ENCODE measurements around the gene ASB4.

The ASB4 gene

DNA sequence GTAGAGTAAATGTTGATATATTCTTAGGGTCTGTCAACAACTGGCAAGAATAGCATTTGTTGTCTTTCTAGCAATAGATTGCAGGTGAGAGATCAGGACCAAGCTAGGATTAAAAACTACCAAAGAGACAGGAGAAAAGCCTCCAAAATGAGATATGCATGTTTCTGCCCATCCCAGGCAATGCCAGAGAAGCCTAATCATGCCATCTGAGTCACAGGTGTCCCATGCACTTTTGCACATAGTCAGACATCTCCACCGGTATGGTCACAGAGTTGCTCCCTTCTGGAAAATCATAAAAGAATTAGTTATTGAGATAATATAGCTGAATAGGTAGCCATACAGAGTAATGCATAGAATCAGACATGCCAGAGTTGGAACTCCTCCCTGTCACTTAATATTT, 59.9 kb downstream of the ASB4 start:
- Histone ChIP-seq H3K27ac (replicated peaks) (no peak overlapping the region), H3K27me3 (ENCODE audit: insufficient read depth, poor library complexity, severe bottlenecking) (peaks cover 3% of the 10 kb centered on the region), H3K4me3 (replicated peaks; ENCODE audit: insufficient read depth, low read length) (no peak overlapping the region)
- TF ChIP-seq GABPA (IDR thresholded peaks at IDR 0.05; ENCODE audit: low read depth) (no peak), CTCF (IDR thresholded peaks at IDR 0.05; ENCODE audit: insufficient read depth, low read length) (no peak), SPI1 (IDR thresholded peaks at IDR 0.05; ENCODE audit: borderline replicate concordance, low read depth) (no peak), POLR2AphosphoS5 (IDR thresholded peaks at IDR 0.05; ENCODE audit: low read depth) (no peak), REST (IDR thresholded peaks at IDR 0.05; ENCODE audit: insufficient replicate concordance, low read depth) (no peak)
- DNase-seq (ENCODE audit: low read depth in 1 of 2, low spot score in 1 of 2) = no peak

DNA sequence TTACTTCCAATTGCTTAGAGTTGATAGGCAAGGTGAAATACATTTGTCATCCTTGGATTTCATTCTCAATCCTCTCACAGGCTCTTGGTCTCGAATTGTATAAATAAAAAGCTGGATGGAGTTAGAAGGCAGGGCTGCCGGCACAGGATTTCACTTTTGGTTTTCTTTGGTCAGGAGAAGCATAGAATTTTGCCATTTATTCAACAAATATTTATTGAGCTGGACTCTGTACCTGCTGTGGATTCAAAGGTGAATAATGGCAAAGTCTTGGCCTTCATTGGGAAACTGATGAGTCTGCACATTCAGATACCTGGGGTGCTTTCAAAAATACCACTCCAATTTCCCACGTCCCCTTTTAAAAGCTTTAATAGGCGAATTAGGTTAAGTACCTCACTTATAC, 60.9 kb downstream of the ASB4 start:
- TF ChIP-seq SPI1 (IDR thresholded peaks at IDR 0.05; ENCODE audit: borderline replicate concordance, low read depth) (no peak), REST (IDR thresholded peaks at IDR 0.05; ENCODE audit: insufficient replicate concordance, low read depth) (no peak), POLR2AphosphoS5 (IDR thresholded peaks at IDR 0.05; ENCODE audit: low read depth) (no peak), GABPA (IDR thresholded peaks at IDR 0.05; ENCODE audit: low read depth) (no peak), CTCF (IDR thresholded peaks at IDR 0.05; ENCODE audit: insufficient read depth, low read length) (no peak)
- no peak overlapping the region for H3K27ac ChIP-seq (replicated peaks)
- DNase-seq (ENCODE audit: low read depth in 1 of 2, low spot score in 1 of 2) = no peak
- H3K27me3 ChIP-seq (ENCODE audit: insufficient read depth, poor library complexity, severe bottlenecking) = peaks cover under 1% of the 10 kb centered on the region
- no peak overlapping the region for H3K4me3 ChIP-seq (replicated peaks; ENCODE audit: insufficient read depth, low read length)

DNA sequence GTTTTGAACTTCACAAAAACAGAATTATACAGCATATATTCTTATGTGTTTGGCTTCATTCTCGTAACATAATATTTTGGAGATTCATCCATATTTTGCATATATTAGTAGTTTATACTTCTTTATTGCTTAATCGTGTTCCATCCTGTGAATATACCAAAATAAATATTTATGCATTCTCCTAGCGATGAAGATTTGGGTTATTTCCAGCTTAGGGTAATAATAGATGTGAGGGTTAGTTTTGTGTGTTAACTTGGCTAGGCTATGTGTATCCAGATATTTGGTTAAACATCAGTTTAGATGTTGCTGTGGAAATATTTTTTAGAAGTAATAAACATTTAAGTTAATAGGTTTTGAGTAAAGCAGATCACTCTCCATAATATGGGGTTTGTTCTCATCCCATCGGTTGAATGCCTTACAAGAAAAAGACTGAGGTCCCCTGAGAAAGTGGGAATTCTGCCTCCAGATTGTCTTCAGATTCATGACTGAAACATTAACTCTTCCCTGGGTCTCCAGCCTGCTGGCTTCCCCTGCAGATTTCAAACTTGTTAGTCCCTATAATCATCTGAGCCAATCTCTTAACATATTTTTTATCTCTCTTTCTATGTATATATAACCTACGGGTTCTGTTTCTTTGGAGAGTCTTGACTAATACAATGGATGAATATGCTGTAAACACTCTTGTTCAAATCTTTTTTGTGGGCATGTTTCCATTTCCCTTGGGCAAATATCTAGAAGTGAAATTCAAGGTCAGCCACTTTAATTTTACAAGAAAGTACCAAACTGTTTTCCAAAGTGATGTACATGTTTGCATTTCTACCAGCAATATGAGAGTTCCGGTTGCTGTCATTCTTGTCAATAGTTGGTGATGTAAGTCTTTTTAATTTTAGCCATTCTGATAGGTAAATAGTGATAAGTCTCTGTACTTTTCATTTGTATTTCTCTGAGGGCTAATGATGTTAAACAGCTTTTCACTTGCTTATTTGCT, 61.9 kb downstream of the ASB4 start:
- no peak overlapping the region for H3K27ac ChIP-seq (replicated peaks)
- no peak for DNase-seq (ENCODE audit: low read depth in 1 of 2, low spot score in 1 of 2)
- TF ChIP-seq SPI1 (IDR thresholded peaks at IDR 0.05; ENCODE audit: borderline replicate concordance, low read depth) (no peak), GABPA (IDR thresholded peaks at IDR 0.05; ENCODE audit: low read depth) (no peak), POLR2AphosphoS5 (IDR thresholded peaks at IDR 0.05; ENCODE audit: low read depth) (no peak), REST (IDR thresholded peaks at IDR 0.05; ENCODE audit: insufficient replicate concordance, low read depth) (no peak), CTCF (IDR thresholded peaks at IDR 0.05; ENCODE audit: insufficient read depth, low read length) (no peak)
- no peaks in the 10 kb centered on the region for H3K27me3 ChIP-seq (ENCODE audit: insufficient read depth, poor library complexity, severe bottlenecking)
- no peak overlapping the region for H3K4me3 ChIP-seq (replicated peaks; ENCODE audit: insufficient read depth, low read length)

All from HL-60 (cell line).